Activated CD8-positive, alpha-beta memory T cell treated with anti-CD3 and anti-CD28 coated beads, Interleukin-2, amount 50 U/mL, for 24 hours (primary cell): Measurements from ENCODE around the gene EPS8.
"Not testable (repeated sequence)": the region's sequence is repeated elsewhere in the genome, so short reads cannot be mapped to it uniquely, and the experiment has no call there.

Experiments used
- DNase-seq: peaks from one replicate; pipeline ENCODE4 v3.0.0-alpha.2; 2020; ENCODE audit errors: extremely low read depth

The EPS8 gene

GRCh38 chr12:15646581-15646980 is 142.6 kb downstream of the EPS8 start:
- DNase-seq, result no peak

- DNase-seq, result no peak
Observed at GRCh38 chr12:15644700-15645099, 144.5 kb downstream of the EPS8 start.

GRCh38 chr12:15638231-15638630 is 151.0 kb downstream of the EPS8 start:
- no peak for DNase-seq

GRCh38 chr12:15636060-15636890 is 152.9 kb downstream of the EPS8 start:
- DNase-seq, result no peak

- no peak for DNase-seq
Observed at GRCh38 chr12:15634010-15634683, 155.0 kb downstream of the EPS8 start.

- DNase-seq, result no peak
Observed at GRCh38 chr12:15633201-15633600, 156.0 kb downstream of the EPS8 start.

- no peak for DNase-seq
Observed at GRCh38 chr12:15632708-15633107, 156.5 kb downstream of the EPS8 start.

- no peak for DNase-seq
Observed at GRCh38 chr12:15631007-15631715, 158.0 kb downstream of the EPS8 start.

GRCh38 chr12:15629761-15630160 is 159.4 kb downstream of the EPS8 start:
- no peak for DNase-seq

- DNase-seq, result no peak
Observed at GRCh38 chr12:15629108-15629507, 160.1 kb downstream of the EPS8 start.

GRCh38 chr12:15627995-15628945 is 160.9 kb downstream of the EPS8 start:
- DNase-seq, result no peak

- DNase-seq, result no peak
Observed at GRCh38 chr12:15625075-15625474, 164.1 kb downstream of the EPS8 start.

GRCh38 chr12:15620741-15621539 is 168.2 kb downstream of the EPS8 start:
- no peak for DNase-seq

- not testable (repeated sequence) for DNase-seq
Observed at GRCh38 chr12:15616495-15616894, 172.7 kb downstream of the EPS8 start.

- DNase-seq, result no peak
Observed at GRCh38 chr12:15613981-15614380, 175.2 kb downstream of the EPS8 start.

- DNase-seq, result no peak
Observed at GRCh38 chr12:15608941-15609340, 180.2 kb downstream of the EPS8 start.

GRCh38 chr12:15608406-15608805 is 180.8 kb downstream of the EPS8 start:
- no peak for DNase-seq

GRCh38 chr12:15605881-15606590 is 183.2 kb downstream of the EPS8 start:
- DNase-seq, result no peak

- DNase-seq, result no peak
Observed at GRCh38 chr12:15603474-15604085, 185.6 kb downstream of the EPS8 start.
